HepG2 (cell line): ENCODE results near the gene CRIM1. TPM values are rescaled to one million over a fixed set of nuclear protein-coding genes. Genes with fewer than 3 reads are reported as not detected.

Experiments used
- EHMT2 ChIP-seq: fragments of 200-600 bp; sonication (generic); IDR thresholded peaks from 2 replicates; pipeline ENCODE4 v1.7.0; 2017; ENCODE audit warnings: antibody characterized with exemption, low read depth, low read length, borderline replicate concordance
- FOSL2 ChIP-seq: sonication (generic); formaldehyde crosslinking; IDR thresholded peaks from 2 replicates; pipeline ENCODE4 v1.4.0; 2020; ENCODE audit warnings: missing genetic modification reagents
- KDM5B ChIP-seq: sonication (generic); formaldehyde crosslinking; IDR thresholded peaks from 2 replicates; pipeline ENCODE4 v1.4.0; 2020; ENCODE audit warnings: missing genetic modification reagents, mild to moderate bottlenecking, borderline replicate concordance
- MIER2 ChIP-seq: IDR thresholded peaks from 2 replicates; pipeline ENCODE4 v1.6.1; 2016; ENCODE audit warnings: missing biosample characterization, missing genetic modification reagents
- NR2F1 ChIP-seq, 2 experiments: fragments of 450-650 bp in 1 of 2; formaldehyde crosslinking in 1 of 2; IDR thresholded peaks; 2 replicates each; pipeline versions ENCODE4 v1.5.0 to v1.6.1; 2016 to 2020; ENCODE audit warnings: mild to moderate bottlenecking in 1 of 2, missing compliant biosample characterization in 1 of 2, missing genetic modification reagents in 1 of 2, moderate library complexity in 1 of 2
- NR2F2 ChIP-seq: IDR thresholded peaks from 2 replicates; pipeline ENCODE4 v1.6.1; 2012; ENCODE audit warnings: low read depth, inconsistent platforms, borderline replicate concordance
- NR2F6 ChIP-seq, 2 experiments: IDR thresholded peaks; 2 replicates each; pipeline ENCODE4 v1.6.1; 2016; ENCODE audit warnings: antibody characterized with exemption in 1 of 2, mild to moderate bottlenecking in 1 of 2
- ZBTB33 ChIP-seq: sonication (generic); formaldehyde crosslinking; IDR thresholded peaks from 2 replicates; pipeline ENCODE4 v1.4.0; 2020; ENCODE audit warnings: missing genetic modification reagents
- ZNF101 ChIP-seq: sonication (generic); formaldehyde crosslinking; IDR thresholded peaks from 2 replicates; pipeline ENCODE4 v1.4.0; 2020; ENCODE audit warnings: mild to moderate bottlenecking, low read depth, missing genetic modification reagents, borderline replicate concordance
- ZNF317 ChIP-seq: sonication (generic); formaldehyde crosslinking; IDR thresholded peaks from 2 replicates; pipeline ENCODE4 v1.5.0; 2020; ENCODE audit warnings: mild to moderate bottlenecking, missing genetic modification reagents
- polyA plus RNA-seq, 8 experiments: library from polyadenylated mRNA; depleted of rRNA in 3 of 8; stranded (reverse) in 7 of 8; unstranded in 1 of 8; fragments of >200 nt; fragmentation: Illumina TruSeq in 4 of 8; extraction: Trizol in 4 of 8; gene quantifications; 2 replicates each; pipeline versions ENCODE4 v1.2.1 to v1.2.3, GENCODE V29; 2011 to 2016; ENCODE audit warnings: low read depth in 4 of 8, missing spikeins in 1 of 8, mixed read lengths in 1 of 8; ENCODE audit not compliant: insufficient read depth in 1 of 8
- total RNA-seq, 5 experiments: library from RNA; depleted of rRNA; stranded (reverse); fragments of >200 nt; fragmentation: Illumina TruSeq; extraction: Trizol; gene quantifications; 2 replicates each; pipeline ENCODE4 v1.2.3, GENCODE V29; 2016; ENCODE audit warnings: low read depth in 1 of 5
- TF ChIP-seq, protein P1 (sequence below): sonication (generic); formaldehyde crosslinking; IDR thresholded peaks from 2 replicates; pipeline ENCODE4 v1.9.0; 2021; ENCODE audit warnings: mild to moderate bottlenecking, missing genetic modification reagents

CRIM1 gene
- total and polyA plus RNA-seq, 2 of the 13 experiments (the other 11 are each of a cell fraction or from before 2014, with no cell fraction given), result 39.1 to 69.9 TPM

DNA sequence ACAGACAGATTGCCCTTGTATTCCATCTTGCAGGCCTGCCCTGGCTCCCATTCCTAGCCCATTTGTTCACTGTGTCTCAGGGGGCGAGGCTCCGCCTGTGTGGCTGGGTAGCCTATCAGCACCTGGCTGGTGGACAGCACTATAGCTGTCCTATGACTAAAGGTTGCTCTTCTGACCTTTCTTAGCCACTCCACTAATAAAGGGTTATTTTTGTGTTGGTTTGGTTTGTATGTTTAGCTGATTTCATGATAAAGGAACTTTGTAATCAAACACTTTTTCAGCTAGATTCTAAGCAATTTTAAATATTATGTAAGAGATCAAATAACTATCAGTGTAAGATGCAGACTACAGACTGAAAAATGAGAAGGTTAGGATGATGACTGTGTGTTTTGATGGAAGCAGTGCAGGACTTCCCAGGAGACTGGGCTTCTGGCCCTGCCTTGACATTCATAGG lies 72.2 kb downstream of the CRIM1 start (continued):
- TF ChIP-seq NR2F1 (CRISPR knock-in tag; IDR thresholded peaks at IDR 0.05) (peak in 1 of 2 experiments; percentile 38; a peak in 2 of 4 replicates), ZBTB33 (CRISPR knock-in tag) (peak; percentile 71), NR2F2 (0 out of 2 replicates have a peak, but pooled peaks have one; percentile 33), ZNF317 (0 out of 2 replicates have a peak, but pooled peaks have one; percentile 25), EHMT2 (peak; percentile 68; the same call in 1 of the 2 replicates), ZNF101 (CRISPR knock-in tag) (no peak), FOSL2 (CRISPR knock-in tag) (0 out of 2 replicates have a peak, but pooled peaks have one; percentile 22), NR2F6 (IDR thresholded peaks at IDR 0.05) (peak; percentile 35; the same call in 1 of the 2 replicates), NR2F6 (CRISPR knock-in tag; IDR thresholded peaks at IDR 0.05) (no peak), KDM5B (CRISPR knock-in tag) (no peak), MIER2 (peak; percentile 92)
- TF ChIP-seq, protein P1, sequence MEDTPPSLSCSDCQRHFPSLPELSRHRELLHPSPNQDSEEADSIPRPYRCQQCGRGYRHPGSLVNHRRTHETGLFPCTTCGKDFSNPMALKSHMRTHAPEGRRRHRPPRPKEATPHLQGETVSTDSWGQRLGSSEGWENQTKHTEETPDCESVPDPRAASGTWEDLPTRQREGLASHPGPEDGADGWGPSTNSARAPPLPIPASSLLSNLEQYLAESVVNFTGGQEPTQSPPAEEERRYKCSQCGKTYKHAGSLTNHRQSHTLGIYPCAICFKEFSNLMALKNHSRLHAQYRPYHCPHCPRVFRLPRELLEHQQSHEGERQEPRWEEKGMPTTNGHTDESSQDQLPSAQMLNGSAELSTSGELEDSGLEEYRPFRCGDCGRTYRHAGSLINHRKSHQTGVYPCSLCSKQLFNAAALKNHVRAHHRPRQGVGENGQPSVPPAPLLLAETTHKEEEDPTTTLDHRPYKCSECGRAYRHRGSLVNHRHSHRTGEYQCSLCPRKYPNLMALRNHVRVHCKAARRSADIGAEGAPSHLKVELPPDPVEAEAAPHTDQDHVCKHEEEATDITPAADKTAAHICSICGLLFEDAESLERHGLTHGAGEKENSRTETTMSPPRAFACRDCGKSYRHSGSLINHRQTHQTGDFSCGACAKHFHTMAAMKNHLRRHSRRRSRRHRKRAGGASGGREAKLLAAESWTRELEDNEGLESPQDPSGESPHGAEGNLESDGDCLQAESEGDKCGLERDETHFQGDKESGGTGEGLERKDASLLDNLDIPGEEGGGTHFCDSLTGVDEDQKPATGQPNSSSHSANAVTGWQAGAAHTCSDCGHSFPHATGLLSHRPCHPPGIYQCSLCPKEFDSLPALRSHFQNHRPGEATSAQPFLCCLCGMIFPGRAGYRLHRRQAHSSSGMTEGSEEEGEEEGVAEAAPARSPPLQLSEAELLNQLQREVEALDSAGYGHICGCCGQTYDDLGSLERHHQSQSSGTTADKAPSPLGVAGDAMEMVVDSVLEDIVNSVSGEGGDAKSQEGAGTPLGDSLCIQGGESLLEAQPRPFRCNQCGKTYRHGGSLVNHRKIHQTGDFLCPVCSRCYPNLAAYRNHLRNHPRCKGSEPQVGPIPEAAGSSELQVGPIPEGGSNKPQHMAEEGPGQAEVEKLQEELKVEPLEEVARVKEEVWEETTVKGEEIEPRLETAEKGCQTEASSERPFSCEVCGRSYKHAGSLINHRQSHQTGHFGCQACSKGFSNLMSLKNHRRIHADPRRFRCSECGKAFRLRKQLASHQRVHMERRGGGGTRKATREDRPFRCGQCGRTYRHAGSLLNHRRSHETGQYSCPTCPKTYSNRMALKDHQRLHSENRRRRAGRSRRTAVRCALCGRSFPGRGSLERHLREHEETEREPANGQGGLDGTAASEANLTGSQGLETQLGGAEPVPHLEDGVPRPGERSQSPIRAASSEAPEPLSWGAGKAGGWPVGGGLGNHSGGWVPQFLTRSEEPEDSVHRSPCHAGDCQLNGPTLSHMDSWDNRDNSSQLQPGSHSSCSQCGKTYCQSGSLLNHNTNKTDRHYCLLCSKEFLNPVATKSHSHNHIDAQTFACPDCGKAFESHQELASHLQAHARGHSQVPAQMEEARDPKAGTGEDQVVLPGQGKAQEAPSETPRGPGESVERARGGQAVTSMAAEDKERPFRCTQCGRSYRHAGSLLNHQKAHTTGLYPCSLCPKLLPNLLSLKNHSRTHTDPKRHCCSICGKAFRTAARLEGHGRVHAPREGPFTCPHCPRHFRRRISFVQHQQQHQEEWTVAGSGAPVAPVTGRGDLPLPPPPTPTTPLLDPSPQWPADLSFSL (CRISPR knock-in tag), result no peak
- TF ChIP-seq, all 625 proteins: peak for 10
